GM18499 (cell line): ENCODE results near the gene CMC4.

ENCODE experiments used
- ATAC-seq: cut with Tn5 transposase; IDR thresholded peaks from one replicate; pipeline ENCODE4 v1.9.1; 2021; ENCODE audit warnings: moderate number of reproducible peaks; ENCODE audit not compliant: insufficient read depth, unreplicated experiment

Gene CMC4

GRCh38 chrX:155055494-155055893, 15.4 kb downstream of the CMC4 start:
- no peak for ATAC-seq

- ATAC-seq, result no peak
These were observed 16.7 kb downstream of the CMC4 start for GRCh38 chrX:155054255-155054654.

GRCh38 chrX:155053656-155054055, 17.3 kb downstream of the CMC4 start:
- no peak for ATAC-seq

GRCh38 chrX:155052738-155053498, 18.0 kb downstream of the CMC4 start:
- ATAC-seq, result no peak

GRCh38 chrX:155048977-155049619, 21.8 kb downstream of the CMC4 start:
- ATAC-seq, result no peak

- ATAC-seq, result no peak
These were observed 24.0 kb downstream of the CMC4 start for GRCh38 chrX:155046811-155047528.

- ATAC-seq, result no peak
These were observed 24.7 kb downstream of the CMC4 start for GRCh38 chrX:155046129-155046810.

GRCh38 chrX:155035688-155036087, 35.2 kb downstream of the CMC4 start:
- ATAC-seq, result no peak

GRCh38 chrX:155031657-155032056, 39.3 kb downstream of the CMC4 start:
- ATAC-seq, result no peak

- ATAC-seq, result no peak
These were observed 42.1 kb downstream of the CMC4 start for GRCh38 chrX:155028877-155029291.

GRCh38 chrX:155028129-155028528, 42.8 kb downstream of the CMC4 start:
- no peak for ATAC-seq

- no peak for ATAC-seq
These were observed 43.3 kb downstream of the CMC4 start for GRCh38 chrX:155027509-155028066.

GRCh38 chrX:155026727-155027508, 44.0 kb downstream of the CMC4 start, which contains the start of gene FUNDC2:
TSS of gene FUNDC2 (plus strand) at chrX:155026844. CDS start at chrX:155026939, 95 bp downstream.
- ATAC-seq, result peak; percentile 74

GRCh38 chrX:155026420-155026726, 44.6 kb downstream of the CMC4 start:
- ATAC-seq, result no peak

- no peak for ATAC-seq
These were observed 46.8 kb downstream of the CMC4 start for GRCh38 chrX:155023907-155024833.

- no peak for ATAC-seq
These were observed 48.4 kb downstream of the CMC4 start, which contains the start of gene F8 for GRCh38 chrX:155022585-155022984. TSS of gene F8 (minus strand) at chrX:155022723. CDS start at chrX:155022552, 171 bp downstream.

- no peak for ATAC-seq
These were observed 50.3 kb downstream of the CMC4 start for GRCh38 chrX:155020591-155020990.
